Mucosa of stomach (tissue), 1 donor: ENCODE measurements around the gene SPTSSA.
"Not testable (repeated sequence)": the region's sequence is repeated elsewhere in the genome, so short reads cannot be mapped to it uniquely, and the experiment has no call there.

Source experiments
- H3K27me3 ChIP-seq: one replicate; pipeline ENCODE4 v1.7.0; 2013; ENCODE audit warnings: mild to moderate bottlenecking, low read length; ENCODE audit not compliant: control insufficient read depth, insufficient read depth
- H3K36me3 ChIP-seq: one replicate; pipeline ENCODE4 v1.7.0; 2013; ENCODE audit warnings: low read length; ENCODE audit not compliant: control insufficient read depth, insufficient read depth
- H3K4me1 ChIP-seq: one replicate; pipeline ENCODE4 v1.7.0; 2013; ENCODE audit warnings: mild to moderate bottlenecking, low read length; ENCODE audit not compliant: control insufficient read depth, insufficient read depth
- H3K4me3 ChIP-seq: one replicate; pipeline ENCODE4 v1.7.0; 2013; ENCODE audit warnings: low read length
- H3K9ac ChIP-seq: one replicate; pipeline ENCODE4 v1.7.0; 2013; ENCODE audit warnings: mild to moderate bottlenecking, low read length, moderate library complexity
- H3K9me3 ChIP-seq: one replicate; pipeline ENCODE4 v1.7.0; 2013; ENCODE audit warnings: mild to moderate bottlenecking, low read length, moderate library complexity; ENCODE audit not compliant: control insufficient read depth
- donor health status: Pancreatic carcinoma.

The SPTSSA gene

GRCh38 chr14:34438438-34438837 is 23.6 kb downstream of the SPTSSA start:
- no peaks in the 10 kb centered on the region for H3K9me3 ChIP-seq
- no peaks in the 10 kb centered on the region for H3K36me3 ChIP-seq
- no peaks in the 10 kb centered on the region for H3K27me3 ChIP-seq
- no peak overlapping the region for H3K9ac ChIP-seq
- H3K4me1 ChIP-seq = peaks cover 9% of the 10 kb centered on the region
- H3K4me3 ChIP-seq = no peak overlapping the region

- Histone ChIP-seq H3K9me3 (no peaks in the 10 kb centered on the region), H3K27me3 (no peaks in the 10 kb centered on the region), H3K4me3 (no peak overlapping the region), H3K9ac (no peak overlapping the region), H3K4me1 (peaks cover 9% of the 10 kb centered on the region), H3K36me3 (no peaks in the 10 kb centered on the region)
Observed at GRCh38 chr14:34437729-34438080, 24.3 kb downstream of the SPTSSA start.

- H3K36me3 ChIP-seq = no peaks in the 10 kb centered on the region
- no peaks in the 10 kb centered on the region for H3K9me3 ChIP-seq
- H3K9ac ChIP-seq = no peak overlapping the region
- no peak overlapping the region for H3K4me3 ChIP-seq
- H3K4me1 ChIP-seq = peaks cover 9% of the 10 kb centered on the region
- no peaks in the 10 kb centered on the region for H3K27me3 ChIP-seq
Observed at GRCh38 chr14:34436960-34437728, 24.9 kb downstream of the SPTSSA start.

- Histone ChIP-seq H3K36me3 (no peaks in the 10 kb centered on the region), H3K9me3 (no peaks in the 10 kb centered on the region), H3K4me3 (no peak overlapping the region), H3K27me3 (no peaks in the 10 kb centered on the region), H3K9ac (no peak overlapping the region), H3K4me1 (peaks cover 9% of the 10 kb centered on the region)
Observed at GRCh38 chr14:34436118-34436905, 25.7 kb downstream of the SPTSSA start.

GRCh38 chr14:34433957-34434356 is 28.1 kb downstream of the SPTSSA start:
- Histone ChIP-seq H3K9me3 (no peaks in the 10 kb centered on the region), H3K4me3 (no peak overlapping the region), H3K9ac (no peak overlapping the region), H3K36me3 (no peaks in the 10 kb centered on the region), H3K27me3 (no peaks in the 10 kb centered on the region), H3K4me1 (peaks cover 9% of the 10 kb centered on the region)

- not testable (repeated sequence) for H3K4me3 ChIP-seq, H3K36me3 ChIP-seq
Observed at GRCh38 chr14:34428102-34428466, 34.0 kb downstream of the SPTSSA start.

GRCh38 chr14:34426313-34427295 is 35.4 kb downstream of the SPTSSA start:
- no peaks in the 10 kb centered on the region for H3K27me3 ChIP-seq
- peaks cover 20% of the 10 kb centered on the region for H3K4me1 ChIP-seq
- no peak overlapping the region for H3K9ac ChIP-seq
- no peaks in the 10 kb centered on the region for H3K36me3 ChIP-seq
- no peaks in the 10 kb centered on the region for H3K9me3 ChIP-seq
- H3K4me3 ChIP-seq = no peak overlapping the region

More at GRCh38 chr14:34428102-34428466, 34.0 kb downstream of the SPTSSA start:
- H3K4me1 ChIP-seq = peaks cover 20% of the 10 kb centered on the region
- H3K27me3 ChIP-seq, H3K9me3 ChIP-seq, H3K9ac ChIP-seq: not testable (repeated sequence)

GRCh38 chr14:34425095-34425851 is 36.8 kb downstream of the SPTSSA start:
- Histone ChIP-seq H3K27me3 (no peaks in the 10 kb centered on the region), H3K9ac (no peak overlapping the region), H3K4me3 (no peak overlapping the region), H3K36me3 (no peaks in the 10 kb centered on the region), H3K4me1 (peaks cover 20% of the 10 kb centered on the region), H3K9me3 (peaks cover 6% of the 10 kb centered on the region)

GRCh38 chr14:34424488-34424887 is 37.6 kb downstream of the SPTSSA start:
- H3K4me1 ChIP-seq = peaks cover 20% of the 10 kb centered on the region
- H3K4me3 ChIP-seq = no peak overlapping the region
- H3K36me3 ChIP-seq = no peaks in the 10 kb centered on the region
- peaks cover 6% of the 10 kb centered on the region for H3K9me3 ChIP-seq
- H3K9ac ChIP-seq = no peak overlapping the region
- no peaks in the 10 kb centered on the region for H3K27me3 ChIP-seq

GRCh38 chr14:34423445-34423844 is 38.6 kb downstream of the SPTSSA start:
- peaks cover 20% of the 10 kb centered on the region for H3K4me1 ChIP-seq
- H3K9ac ChIP-seq = no peak overlapping the region
- H3K4me3 ChIP-seq = no peak overlapping the region
- H3K36me3 ChIP-seq = no peaks in the 10 kb centered on the region
- H3K27me3 ChIP-seq = no peaks in the 10 kb centered on the region
- H3K9me3 ChIP-seq = peaks cover 6% of the 10 kb centered on the region

GRCh38 chr14:34420547-34421150 is 41.4 kb downstream of the SPTSSA start:
- Histone ChIP-seq H3K4me3 (no peak overlapping the region), H3K27me3 (no peaks in the 10 kb centered on the region), H3K36me3 (no peaks in the 10 kb centered on the region), H3K9me3 (peaks cover 6% of the 10 kb centered on the region), H3K9ac (no peak overlapping the region), H3K4me1 (peaks cover 6% of the 10 kb centered on the region)
